Activated CD4-positive, alpha-beta memory T cell treated with anti-CD3 and anti-CD28 coated beads for 36 hours (primary cell): ENCODE results near the gene PRCP. TPM values are rescaled to one million over a fixed set of nuclear protein-coding genes. Genes with fewer than 3 reads are reported as not detected.
A peak's percentile ranks its signal among the peaks of the same experiment; 100 is the strongest.

Source experiments
- CTCF ChIA-PET: fragments of 350-600 bp; sonication (Branson Sonifier 250); formaldehyde crosslinking; loops from one replicate; lab custom pipeline; 2021; ENCODE audit warnings: antibody characterized with exemption, inconsistent platforms; lab: Charles Lee
- POLR2A ChIA-PET: fragments of 350-600 bp; sonication (Branson Sonifier 250); formaldehyde crosslinking; loops from one replicate; lab custom pipeline; 2021; ENCODE audit warnings: antibody characterized with exemption; lab: Charles Lee
- DNase-seq: peaks from one replicate; pipeline ENCODE4 v3.0.0-alpha.2; 2020
- H3K27ac Mint-ChIP-seq: one replicate; pipeline ENCODE4 v1.8.0; 2021; ENCODE audit warnings: mixed read lengths
- H3K27me3 Mint-ChIP-seq: one replicate; pipeline ENCODE4 v1.8.0; 2021; ENCODE audit warnings: mixed read lengths
- H3K36me3 Mint-ChIP-seq: one replicate; pipeline ENCODE4 v1.8.0; 2021; ENCODE audit warnings: mixed read lengths
- H3K4me1 Mint-ChIP-seq: one replicate; pipeline ENCODE4 v1.8.0; 2021; ENCODE audit warnings: low read depth, mixed read lengths
- H3K4me3 Mint-ChIP-seq: one replicate; pipeline ENCODE4 v1.8.0; 2021; ENCODE audit warnings: mild to moderate bottlenecking, mixed read lengths
- H3K9me3 Mint-ChIP-seq: one replicate; pipeline ENCODE4 v1.8.0; 2021; ENCODE audit warnings: mixed read lengths
- intact Hi-C: fragments of 100-400 bp; cut with micrococcal nuclease; formaldehyde crosslinking; loops from one replicate; pipeline ENCODE4 v1.15.1; 2023
- total RNA-seq, 2 experiments: library from RNA; stranded (reverse); gene quantifications; one replicate each; pipeline ENCODE4 v1.2.3, GENCODE V29; 2021

The PRCP gene
- total RNA-seq, 2 experiments from 2014 or later: 26.7 to 27.0 TPM

GRCh38 chr11:82792822-82793569 is 107.2 kb downstream of the PRCP start:
- no peak for DNase-seq
- POLR2A ChIA-PET: no interaction called here
- intact Hi-C loops: no loop called here
- Mint-ChIP-seq H3K27me3 (no peaks in the 10 kb centered on the region), H3K27ac (no peak overlapping the region), H3K4me3 (no peak overlapping the region), H3K36me3 (no peaks in the 10 kb centered on the region), H3K4me1 (no peaks in the 10 kb centered on the region), H3K9me3 (no peaks in the 10 kb centered on the region)
- CTCF ChIA-PET: no interaction called here

GRCh38 chr11:82792319-82792718 is 107.9 kb downstream of the PRCP start:
- Mint-ChIP-seq H3K27ac (no peak overlapping the region), H3K4me3 (no peak overlapping the region), H3K9me3 (no peaks in the 10 kb centered on the region), H3K27me3 (no peaks in the 10 kb centered on the region), H3K36me3 (no peaks in the 10 kb centered on the region), H3K4me1 (no peaks in the 10 kb centered on the region)
- CTCF ChIA-PET: no interaction called here
- POLR2A ChIA-PET: no interaction called here
- intact Hi-C loops: no loop called here
- no peak for DNase-seq

GRCh38 chr11:82791779-82792178 is 108.5 kb downstream of the PRCP start:
- no peak overlapping the region for H3K27ac Mint-ChIP-seq
- CTCF ChIA-PET: no interaction called here
- no peaks in the 10 kb centered on the region for H3K36me3 Mint-ChIP-seq
- no peaks in the 10 kb centered on the region for H3K4me1 Mint-ChIP-seq
- no peak overlapping the region for H3K4me3 Mint-ChIP-seq
- intact Hi-C loops: no loop called here
- no peak for DNase-seq
- POLR2A ChIA-PET: no interaction called here
- no peaks in the 10 kb centered on the region for H3K27me3 Mint-ChIP-seq
- no peaks in the 10 kb centered on the region for H3K9me3 Mint-ChIP-seq

- H3K9me3 Mint-ChIP-seq: no peaks in the 10 kb centered on the region
- CTCF ChIA-PET: no interaction called here
- intact Hi-C loops: no loop called here
- no peaks in the 10 kb centered on the region for H3K36me3 Mint-ChIP-seq
- H3K27ac Mint-ChIP-seq: no peak overlapping the region
- H3K27me3 Mint-ChIP-seq: no peaks in the 10 kb centered on the region
- no peaks in the 10 kb centered on the region for H3K4me1 Mint-ChIP-seq
- POLR2A ChIA-PET: no interaction called here
- no peak overlapping the region for H3K4me3 Mint-ChIP-seq
- DNase-seq: no peak
Observed at GRCh38 chr11:82790723-82791484, 109.3 kb downstream of the PRCP start.

- CTCF ChIA-PET: interaction anchor here (1.3 kb wide), 1 partner anchor 86 kb away, joined by 4 read pairs; no protein-coding TSS in a partner anchor
- H3K4me1 Mint-ChIP-seq: no peaks in the 10 kb centered on the region
- no peak overlapping the region for H3K27ac Mint-ChIP-seq
- DNase-seq: no peak
- no peak overlapping the region for H3K4me3 Mint-ChIP-seq
- H3K27me3 Mint-ChIP-seq: peaks cover 2% of the 10 kb centered on the region
- H3K36me3 Mint-ChIP-seq: no peaks in the 10 kb centered on the region
- POLR2A ChIA-PET: no interaction called here
- H3K9me3 Mint-ChIP-seq: no peaks in the 10 kb centered on the region
- intact Hi-C loops: no loop called here
Observed at GRCh38 chr11:82787981-82788380, 112.2 kb downstream of the PRCP start.

GRCh38 chr11:82786836-82787235 is 113.4 kb downstream of the PRCP start:
- ChIA-PET CTCF (interaction anchor here (0.7 kb wide), 1 partner anchor 80 kb away, joined by 7 read pairs; no protein-coding TSS in a partner anchor), POLR2A (no interaction called here)
- Mint-ChIP-seq H3K27me3 (peaks cover 2% of the 10 kb centered on the region), H3K9me3 (peaks cover 5% of the 10 kb centered on the region), H3K27ac (no peak overlapping the region), H3K4me3 (no peak overlapping the region), H3K36me3 (no peaks in the 10 kb centered on the region), H3K4me1 (no peaks in the 10 kb centered on the region)
- intact Hi-C loops: no loop called here
- no peak for DNase-seq

GRCh38 chr11:82786001-82786400 is 114.2 kb downstream of the PRCP start:
- intact Hi-C loops: no loop called here
- CTCF ChIA-PET: interaction anchor here (1.0 kb wide), 1 partner anchor 11 kb away, joined by 4 read pairs; no protein-coding TSS in a partner anchor

GRCh38 chr11:82782825-82783374 is 117.3 kb downstream of the PRCP start:
- no peak for DNase-seq
- intact Hi-C loops: no loop called here
- ChIA-PET CTCF (no interaction called here), POLR2A (no interaction called here)
- Mint-ChIP-seq H3K27me3 (peaks cover 4% of the 10 kb centered on the region), H3K4me1 (no peaks in the 10 kb centered on the region), H3K36me3 (no peaks in the 10 kb centered on the region), H3K27ac (no peak overlapping the region), H3K4me3 (no peak overlapping the region), H3K9me3 (peaks cover 9% of the 10 kb centered on the region)

More at GRCh38 chr11:82786001-82786400, 114.2 kb downstream of the PRCP start:
- Mint-ChIP-seq H3K27me3 (peaks cover 2% of the 10 kb centered on the region), H3K36me3 (no peaks in the 10 kb centered on the region), H3K9me3 (peaks cover 5% of the 10 kb centered on the region), H3K4me1 (no peaks in the 10 kb centered on the region), H3K27ac (no peak overlapping the region), H3K4me3 (no peak overlapping the region)
- no peak for DNase-seq
- POLR2A ChIA-PET: no interaction called here

- Mint-ChIP-seq H3K4me3 (no peak overlapping the region), H3K27me3 (peaks cover 2% of the 10 kb centered on the region), H3K4me1 (no peaks in the 10 kb centered on the region), H3K27ac (no peak overlapping the region), H3K36me3 (peaks cover 9% of the 10 kb centered on the region), H3K9me3 (peaks cover 22% of the 10 kb centered on the region)
- ChIA-PET CTCF (no interaction called here), POLR2A (no interaction called here)
- no peak for DNase-seq
- intact Hi-C loops: loop anchor here (10.0 kb wide), 1 partner anchor 64 kb away; no protein-coding TSS in a partner anchor
Observed at GRCh38 chr11:82778776-82779175, 121.5 kb downstream of the PRCP start.

GRCh38 chr11:82776377-82776776 is 123.9 kb downstream of the PRCP start:
- H3K27ac Mint-ChIP-seq: no peak overlapping the region
- intact Hi-C loops: loop anchor here (10.0 kb wide), 1 partner anchor 62 kb away; no protein-coding TSS in a partner anchor
- H3K9me3 Mint-ChIP-seq: peaks cover 17% of the 10 kb centered on the region
- CTCF ChIA-PET: interaction anchor here (0.6 to 1.7 kb wide), 8 partner anchors 13 to 634 kb away, joined by 3 to 6 read pairs (median 4); no protein-coding TSS in a partner anchor
- no peaks in the 10 kb centered on the region for H3K4me1 Mint-ChIP-seq
- H3K36me3 Mint-ChIP-seq: peaks cover 9% of the 10 kb centered on the region
- POLR2A ChIA-PET: no interaction called here
- no peak for DNase-seq
- no peak overlapping the region for H3K4me3 Mint-ChIP-seq
- peaks cover 7% of the 10 kb centered on the region for H3K27me3 Mint-ChIP-seq

GRCh38 chr11:82775736-82776346 is 124.4 kb downstream of the PRCP start:
- intact Hi-C loops: loop anchor here (10.0 kb wide), 1 partner anchor 61 kb away; no protein-coding TSS in a partner anchor
- peak; percentile 57 for DNase-seq
- H3K4me1 Mint-ChIP-seq: no peaks in the 10 kb centered on the region
- H3K27ac Mint-ChIP-seq: no peak overlapping the region
- H3K36me3 Mint-ChIP-seq: peaks cover 9% of the 10 kb centered on the region
- H3K9me3 Mint-ChIP-seq: peaks cover 17% of the 10 kb centered on the region
- ChIA-PET CTCF (interaction anchor here (0.6 to 1.7 kb wide), 11 partner anchors 10 to 634 kb away, joined by 3 to 7 read pairs (median 4); no protein-coding TSS in a partner anchor), POLR2A (no interaction called here)
- no peak overlapping the region for H3K4me3 Mint-ChIP-seq
- peaks cover 7% of the 10 kb centered on the region for H3K27me3 Mint-ChIP-seq
